Left renal pelvis (tissue), 4 donors: Measurements from ENCODE around the gene MYO15A. TPM values are rescaled to one million over a fixed set of nuclear protein-coding genes. Genes with fewer than 3 reads are reported as not detected.

Experiments used
- DNase-seq, 4 donors: peaks; one replicate each; pipeline ENCODE4 v3.0.0-alpha.2; 2013; ENCODE audit warnings: low read depth in 4 of 4, low spot score in 3 of 4
- polyA plus RNA-seq, 4 donors: library from polyadenylated mRNA; unstranded; fragments of 120-200 nt; gene quantifications; one replicate each; pipeline ENCODE4 v1.2.1, GENCODE V29; 2013; ENCODE audit not compliant: insufficient read length in 4 of 4

Gene MYO15A
- polyA plus RNA-seq, 4 donors = 2.9 to 6.2 (median 4.7) TPM

- no peak for DNase-seq
These were observed 3.5 kb upstream of the MYO15A start for GRCh38 chr17:18105027-18105426.

DNA sequence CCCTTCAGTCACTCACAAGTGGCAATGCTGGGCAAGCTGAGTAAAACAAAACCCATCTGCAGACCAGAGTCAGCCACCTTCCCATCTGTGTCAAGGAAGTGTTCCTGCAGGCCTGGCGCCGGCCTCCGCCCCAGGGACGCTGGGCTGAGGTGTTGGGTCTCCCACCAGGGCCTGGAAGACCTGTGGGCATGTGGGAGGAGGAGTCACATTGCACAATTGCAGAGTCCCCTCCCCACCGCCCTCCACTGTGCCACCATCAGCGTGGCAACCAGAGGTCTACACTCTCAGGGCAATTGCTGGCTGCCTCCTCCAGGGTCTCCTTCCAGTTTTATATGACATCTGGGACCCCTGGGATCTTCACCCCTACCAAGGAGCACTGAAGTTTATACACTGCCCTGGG lies 3.0 kb upstream of the MYO15A start:
- no peak for DNase-seq

DNA sequence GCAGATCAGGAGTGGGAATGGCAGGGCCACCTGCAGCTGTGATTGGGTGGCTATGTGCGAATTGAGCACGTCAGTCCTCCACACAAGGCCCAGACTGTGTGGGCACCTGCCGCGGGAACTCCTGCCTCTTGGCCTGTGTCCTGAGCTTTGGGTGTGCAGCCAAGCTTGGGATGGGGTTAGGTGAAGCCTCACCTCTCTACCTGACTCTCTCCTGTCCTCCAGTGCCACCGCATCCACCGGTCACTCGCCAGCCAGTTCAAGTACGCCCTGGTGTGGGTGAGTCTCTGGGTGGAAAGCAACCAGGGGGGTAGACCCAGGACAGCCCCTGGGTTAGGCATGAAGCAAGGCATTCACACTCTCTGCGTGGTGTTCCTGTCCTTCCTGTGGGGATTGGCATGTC lies 2.3 kb upstream of the MYO15A start:
- DNase-seq = no peak

GRCh38 chr17:18107061-18107790 lies 1.3 kb upstream of the MYO15A start:
- no peak for DNase-seq

DNA sequence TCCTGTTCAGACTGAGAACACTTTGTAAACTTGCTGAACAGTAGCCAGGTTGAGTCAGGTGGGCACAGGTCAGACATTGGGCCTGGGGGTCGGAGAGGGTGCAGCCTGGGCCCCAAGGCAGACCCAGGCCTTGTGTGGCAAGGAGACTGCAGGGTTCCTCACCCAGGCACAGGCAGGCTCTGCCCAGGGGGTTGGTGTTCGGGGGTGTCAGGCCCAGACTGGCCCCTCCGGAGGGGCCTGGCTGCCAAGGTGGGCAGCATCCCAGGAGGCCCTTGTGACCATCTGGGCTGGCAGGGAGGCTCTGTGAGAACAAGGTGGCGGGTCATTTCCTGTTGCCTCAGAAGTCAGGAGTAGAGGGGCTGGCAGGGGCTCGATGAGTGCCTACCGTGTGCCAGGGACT lies 585 bp upstream of the MYO15A start:
- DNase-seq = no peak

- no peak for DNase-seq
These were observed 1.5 kb downstream of the MYO15A start for GRCh38 chr17:18109935-18110485.

- no peak for DNase-seq
These were observed 2.1 kb downstream of the MYO15A start for GRCh38 chr17:18110636-18111145.

GRCh38 chr17:18111330-18111971 lies 2.9 kb downstream of the MYO15A start:
- DNase-seq = no peak

DNA sequence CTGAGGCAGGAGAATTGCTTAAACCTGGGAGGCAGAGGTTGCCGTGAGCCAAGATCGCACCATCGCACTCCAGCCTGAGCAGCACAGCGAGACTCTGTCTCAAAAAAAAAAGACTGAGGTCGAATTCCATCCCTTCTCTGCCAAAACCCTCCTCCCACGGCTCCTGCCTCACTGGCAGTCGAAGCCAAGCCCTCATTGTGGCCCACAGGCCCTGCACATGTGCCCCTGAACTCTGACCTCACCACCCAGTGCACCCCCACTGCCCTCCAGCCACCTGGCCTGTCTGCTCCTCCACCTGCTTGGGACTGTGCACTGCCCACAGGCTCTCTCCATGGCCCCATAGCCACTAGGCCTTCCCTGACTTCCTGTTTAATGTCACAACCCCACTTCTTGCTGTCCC lies 7.0 kb downstream of the MYO15A start:
- DNase-seq = no peak

GRCh38 chr17:18116078-18116477 lies 7.5 kb downstream of the MYO15A start:
- no peak for DNase-seq

DNA sequence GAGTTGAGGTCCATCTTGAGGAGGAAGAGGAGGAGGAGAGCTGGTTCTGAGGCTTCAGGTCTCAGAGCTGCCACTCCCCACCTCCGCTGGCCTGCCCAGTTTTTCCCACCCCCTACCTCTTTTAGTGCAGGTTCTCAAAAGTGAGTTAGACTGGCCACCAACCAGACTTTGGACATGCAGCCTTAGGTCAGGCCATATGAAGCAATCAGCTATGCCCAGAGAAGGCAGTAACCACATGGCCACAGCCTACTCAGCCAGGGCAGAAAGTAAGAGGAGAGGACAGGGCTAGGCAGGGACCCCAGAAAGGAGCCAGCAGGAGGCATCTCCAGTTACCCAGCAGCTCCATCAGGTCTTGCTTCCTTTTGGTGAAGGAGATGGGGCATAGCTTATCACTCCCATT lies 9.0 kb downstream of the MYO15A start:
- DNase-seq = no peak

GRCh38 chr17:18117982-18118975 lies 9.7 kb downstream of the MYO15A start:
- DNase-seq = no peak

GRCh38 chr17:18119166-18119745 lies 10.7 kb downstream of the MYO15A start:
- no peak for DNase-seq

- DNase-seq = no peak
These were observed 11.4 kb downstream of the MYO15A start for GRCh38 chr17:18119938-18120337.

GRCh38 chr17:18120461-18121017 lies 12.0 kb downstream of the MYO15A start:
- no peak for DNase-seq

- no peak for DNase-seq
These were observed 12.8 kb downstream of the MYO15A start for GRCh38 chr17:18121144-18121910.

DNA sequence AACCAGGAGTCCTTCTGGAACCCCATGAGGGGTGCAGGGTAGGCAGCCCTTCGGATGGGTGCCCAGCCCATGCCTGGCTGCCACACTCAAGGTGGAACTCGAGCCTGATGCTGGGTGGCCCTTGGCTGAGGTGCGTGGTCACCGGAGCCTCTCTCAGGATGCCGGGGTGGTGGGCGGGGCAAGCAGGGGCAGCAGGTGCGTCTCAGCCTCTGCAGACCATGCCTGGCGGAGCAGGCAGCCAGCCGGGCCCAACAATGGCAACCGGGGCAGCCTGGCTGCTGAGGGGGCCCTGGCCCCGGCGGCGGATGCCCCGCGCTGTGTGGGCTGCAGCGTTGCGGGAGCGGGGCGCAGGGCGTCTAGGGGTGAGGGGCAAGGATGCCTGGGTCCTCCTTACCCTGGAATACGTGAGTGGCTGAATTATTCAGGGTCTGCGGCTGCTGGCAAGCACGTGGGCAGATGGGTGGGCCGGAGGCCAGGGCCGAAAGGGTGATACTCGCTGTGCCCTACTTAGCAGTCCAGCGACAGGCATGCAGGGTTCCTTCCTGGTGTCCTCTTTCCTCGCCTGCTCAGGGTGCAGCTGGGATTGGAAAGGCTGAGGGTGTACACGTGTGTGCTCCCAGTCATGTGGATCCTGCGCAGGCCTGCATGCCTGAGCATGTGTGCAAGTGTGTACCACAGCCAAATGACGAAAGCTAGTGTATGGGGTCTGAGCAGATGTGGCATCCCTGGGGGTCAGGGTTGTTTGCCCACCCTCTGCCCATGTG lies 14.6 kb downstream of the MYO15A start:
- DNase-seq = no peak

- DNase-seq = no peak
These were observed 16.0 kb downstream of the MYO15A start for GRCh38 chr17:18124345-18125126.
